GM12878 (cell line): ENCODE data around the gene SLC13A3. TPM values are rescaled to one million over a fixed set of nuclear protein-coding genes. Genes with fewer than 3 reads are reported as not detected.

Experiments
- ATAC-seq: fragments of 200-7000 bp; cut with Tn5 transposase; 3 replicates; pipeline ENCODE4 v1.9.1; 2020; ENCODE audit warnings: mild to moderate bottlenecking, moderate library complexity
- BruUV-seq: library from RNA; stranded (reverse); fragments of 400-500 nt; replicated peaks from 2 replicates; lab custom pipeline; 2021; lab: Mats Ljungman, UMichigan
- CTCF ChIA-PET: fragments of 300-600 bp; sonication (Branson Sonifier 250); formaldehyde crosslinking; extraction: SDS; loops from one replicate; lab custom pipeline; 2021; ENCODE audit warnings: inconsistent platforms; lab: Yijun Ruan, JAX
- POLR2A ChIA-PET: fragments of 350-600 bp; formaldehyde crosslinking; extraction: SDS; loops from one replicate; lab custom pipeline; 2021; ENCODE audit warnings: inconsistent platforms; lab: Charles Lee
- RAD21 ChIA-PET: fragments of 300-600 bp; sonication (Branson Sonifier 250); formaldehyde crosslinking; loops from one replicate; lab custom pipeline; 2023; ENCODE audit warnings: antibody characterized with exemption; ENCODE audit not compliant: unreplicated experiment; lab: Charles Lee
- SMC1A ChIA-PET: fragments of 300-600 bp; sonication (Branson Sonifier 250); formaldehyde crosslinking; loops from one replicate; lab custom pipeline; 2023; ENCODE audit not compliant: unreplicated experiment, uncharacterized antibody; lab: Charles Lee
- DNase-seq: peaks from one replicate; pipeline ENCODE4 v3.0.0-alpha.2; 2011; ENCODE audit warnings: low read depth, low spot score
- FAIRE-seq: peaks from 3 replicates; lab custom pipeline; 2011; peaks lifted over from hg19 to GRCh38; lab: Jason Lieb, UNC
- H2AFZ ChIP-seq: 2 replicates; pipeline ENCODE4 v1.6.0; 2011; ENCODE audit warnings: low read depth, low read length, control low read depth; ENCODE audit not compliant: control insufficient read depth
- H3K27ac ChIP-seq: 2 replicates; pipeline ENCODE4 v1.5.1; 2011; ENCODE audit warnings: control low read depth; ENCODE audit not compliant: control insufficient read depth, insufficient read depth
- H3K27me3 ChIP-seq, 2 experiments: replicated peaks in 1 of 2; 2 replicates each; pipeline versions ENCODE4 v1.6.0 to v1.6.1; 2011; ENCODE audit warnings: low read length in 1 of 2; ENCODE audit not compliant: control insufficient read depth in 2 of 2, insufficient read depth in 2 of 2
- H3K36me3 ChIP-seq, 2 experiments: 2 replicates each; pipeline ENCODE4 v1.5.1; 2011; ENCODE audit warnings: low read length in 1 of 2; ENCODE audit not compliant: control insufficient read depth in 2 of 2, insufficient read depth in 2 of 2
- H3K4me1 ChIP-seq: 2 replicates; pipeline ENCODE4 v1.6.1; 2011; ENCODE audit warnings: mild to moderate bottlenecking, low read length, moderate library complexity, mixed read lengths; ENCODE audit not compliant: control insufficient read depth, insufficient read depth
- H3K4me2 ChIP-seq: 2 replicates; pipeline ENCODE4 v1.6.0; 2011; ENCODE audit warnings: control low read depth; ENCODE audit not compliant: control insufficient read depth, insufficient read depth
- H3K4me3 ChIP-seq: fragments of 200-600 bp; sonication (generic); 2 replicates; pipeline ENCODE4 v1.5.1; 2016
- H3K79me2 ChIP-seq: 2 replicates; pipeline ENCODE4 v1.6.0; 2011; ENCODE audit warnings: low read length; ENCODE audit not compliant: control insufficient read depth, insufficient read depth
- H3K9ac ChIP-seq: 2 replicates; pipeline ENCODE4 v1.8.0; 2011; ENCODE audit warnings: low read length, control low read depth, mixed read lengths; ENCODE audit not compliant: control insufficient read depth, insufficient read depth
- H3K9me3 ChIP-seq: replicated peaks from 3 replicates; pipeline ENCODE4 v1.5.1; 2011; ENCODE audit warnings: mild to moderate bottlenecking, low read length; ENCODE audit not compliant: control insufficient read depth, insufficient read depth
- H4K20me1 ChIP-seq: 2 replicates; pipeline ENCODE4 v1.6.0; 2011; ENCODE audit not compliant: control insufficient read depth, insufficient read depth
- BCL11A ChIP-seq: IDR thresholded peaks from 2 replicates; pipeline ENCODE4 v1.6.1; 2011; ENCODE audit warnings: low read depth, low read length
- BCL3 ChIP-seq: IDR thresholded peaks from 2 replicates; pipeline ENCODE4 v1.6.1; 2011; ENCODE audit warnings: borderline replicate concordance, low read depth, mild to moderate bottlenecking, moderate library complexity, low read length; ENCODE audit not compliant: insufficient read depth, poor library complexity, severe bottlenecking
- BRCA1 ChIP-seq: IDR thresholded peaks from 2 replicates; pipeline ENCODE4 v1.6.1; 2011; ENCODE audit warnings: low read depth, low read length, improper control_type of control experiment
- E2F8 ChIP-seq: fragments of 450-650 bp; IDR thresholded peaks from 2 replicates; pipeline ENCODE4 v1.6.1; 2018; ENCODE audit warnings: mild to moderate bottlenecking, low read depth, moderate library complexity; ENCODE audit not compliant: partially characterized antibody
- FOXK2 ChIP-seq: fragments of 450-650 bp; IDR thresholded peaks from 2 replicates; pipeline ENCODE4 v1.6.1; 2017; ENCODE audit warnings: mild to moderate bottlenecking, moderate library complexity
- HDAC6 ChIP-seq: fragments of 200-600 bp; sonication (generic); IDR thresholded peaks from one replicate; pipeline ENCODE4 v1.8.0; 2017; ENCODE audit warnings: antibody characterized with exemption; ENCODE audit not compliant: unreplicated experiment
- IKZF1 ChIP-seq: fragments of 450-650 bp; conservative IDR thresholded peaks from 2 replicates; pipeline ENCODE4 v1.6.1; 2017; ENCODE audit warnings: antibody characterized with exemption, mild to moderate bottlenecking
- IRF4 ChIP-seq: IDR thresholded peaks from 2 replicates; pipeline ENCODE4 v1.6.1; 2011; ENCODE audit warnings: low read depth, low read length
- MLLT1 ChIP-seq: fragments of 450-650 bp; IDR thresholded peaks from 2 replicates; pipeline ENCODE4 v1.6.1; 2016; ENCODE audit warnings: mild to moderate bottlenecking
- NFYB ChIP-seq: IDR thresholded peaks from 2 replicates; pipeline ENCODE4 v1.6.1; 2011; ENCODE audit warnings: low read depth, mild to moderate bottlenecking, low read length, improper control_type of control experiment, moderate library complexity; ENCODE audit not compliant: insufficient read depth
- NRF1 ChIP-seq: conservative IDR thresholded peaks from 2 replicates; pipeline ENCODE4 v1.6.1; 2011; ENCODE audit warnings: mild to moderate bottlenecking, low read depth, low read length, improper control_type of control experiment
- PBX3 ChIP-seq: IDR thresholded peaks from 2 replicates; pipeline ENCODE4 v1.6.1; 2011; ENCODE audit warnings: mild to moderate bottlenecking, low read depth, low read length, moderate library complexity; ENCODE audit not compliant: insufficient replicate concordance
- RAD51 ChIP-seq: fragments of 450-650 bp; IDR thresholded peaks from 2 replicates; pipeline ENCODE4 v1.6.1; 2016; ENCODE audit warnings: moderate library complexity, mild to moderate bottlenecking, inconsistent platforms
- SUZ12 ChIP-seq: fragments of 200-600 bp; sonication (generic); IDR thresholded peaks from one replicate; pipeline ENCODE4 v1.6.1; 2018; ENCODE audit warnings: antibody characterized with exemption, mild to moderate bottlenecking; ENCODE audit not compliant: unreplicated experiment
- WGBS: methylation state at CpG from one replicate; pipeline ENCODE4 v1.1.6; 2016; ENCODE audit warnings: low lambda C conversion rate; ENCODE audit not compliant: insufficient replicate concordance, insufficient coverage; ENCODE audit errors: missing lambda C conversion rate; 5-methylcytosine and 5-hydroxymethylcytosine counted together
- in situ Hi-C: fragments of 300-500 bp; cut with MboI; formaldehyde crosslinking; loops from 9 replicates; pipeline ENCODE4 v1.14.3; 2018; ENCODE audit warnings: mixed read lengths
- intact Hi-C: fragments of 100-400 bp; cut with micrococcal nuclease; formaldehyde crosslinking; loops from one replicate; pipeline ENCODE4 v1.14.2; 2022; ENCODE audit not compliant: unreplicated experiment
- polyA plus RNA-seq, 11 experiments: library from polyadenylated mRNA; depleted of rRNA in 4 of 11; unstranded in 6 of 11; stranded (reverse) in 5 of 11; fragments of >200 nt; fragmentation: Nextera tagmentation in 4 of 11; fragmentation: Illumina TruSeq in 1 of 11; extraction: Ambion mirVana in 4 of 11; extraction: Trizol in 1 of 11; gene quantifications; 1 replicate in 1 of 11; 2 replicates in 10 of 11; pipeline versions ENCODE4 v1.2.1 to v1.2.3, GENCODE V29; 2011 to 2016; ENCODE audit warnings: inconsistent platforms in 2 of 11, missing spikeins in 2 of 11, low read depth in 1 of 11
- total RNA-seq, 4 experiments: library from RNA; depleted of rRNA in 3 of 4; stranded (reverse); fragments of >200 nt in 3 of 4; fragmentation: Illumina TruSeq in 1 of 4; extraction: Trizol in 1 of 4; gene quantifications; 2 replicates each; pipeline versions ENCODE4 v1.2.1 to v1.2.3, GENCODE V29; 2013 to 2021

SLC13A3 gene
- total and polyA plus RNA-seq, 10 of the 15 experiments (the other 5 are each of a cell fraction or from before 2014, with no cell fraction given) = 0.03 to 0.76 (median 0.07) TPM; not detected in 4

DNA sequence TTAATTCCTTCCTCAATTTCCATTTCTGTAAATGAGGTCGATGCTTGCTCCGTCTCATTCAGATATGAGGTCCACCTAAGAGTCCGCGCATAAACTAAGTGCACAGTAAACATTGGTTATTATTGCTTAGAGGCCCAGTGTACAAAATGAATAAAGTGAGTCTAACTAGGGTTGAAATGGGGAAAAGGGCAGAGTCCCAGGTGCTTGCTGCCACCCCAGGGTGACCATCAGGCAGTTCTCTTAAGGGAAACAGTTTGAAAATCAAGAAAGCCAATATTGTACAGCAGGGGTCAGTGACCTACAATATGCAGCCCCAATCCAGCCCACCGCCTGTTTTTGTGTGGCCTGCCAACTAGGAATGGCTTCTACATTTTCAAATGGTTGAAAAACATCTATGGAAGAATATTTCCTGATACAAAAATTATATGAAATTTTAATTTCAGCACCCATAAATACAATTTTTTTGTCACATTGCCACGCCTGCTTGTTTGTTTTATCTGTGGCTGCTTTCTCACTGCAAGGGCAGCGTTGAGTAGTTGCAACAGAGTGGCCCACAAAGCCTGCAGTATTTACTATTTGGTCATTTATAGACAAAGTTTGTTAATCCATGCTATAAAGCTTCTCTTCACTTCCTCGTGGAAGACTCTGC is 43.3 kb downstream of the SLC13A3 start (continued):
- TF ChIP-seq BCL3 = no peak

DNA sequence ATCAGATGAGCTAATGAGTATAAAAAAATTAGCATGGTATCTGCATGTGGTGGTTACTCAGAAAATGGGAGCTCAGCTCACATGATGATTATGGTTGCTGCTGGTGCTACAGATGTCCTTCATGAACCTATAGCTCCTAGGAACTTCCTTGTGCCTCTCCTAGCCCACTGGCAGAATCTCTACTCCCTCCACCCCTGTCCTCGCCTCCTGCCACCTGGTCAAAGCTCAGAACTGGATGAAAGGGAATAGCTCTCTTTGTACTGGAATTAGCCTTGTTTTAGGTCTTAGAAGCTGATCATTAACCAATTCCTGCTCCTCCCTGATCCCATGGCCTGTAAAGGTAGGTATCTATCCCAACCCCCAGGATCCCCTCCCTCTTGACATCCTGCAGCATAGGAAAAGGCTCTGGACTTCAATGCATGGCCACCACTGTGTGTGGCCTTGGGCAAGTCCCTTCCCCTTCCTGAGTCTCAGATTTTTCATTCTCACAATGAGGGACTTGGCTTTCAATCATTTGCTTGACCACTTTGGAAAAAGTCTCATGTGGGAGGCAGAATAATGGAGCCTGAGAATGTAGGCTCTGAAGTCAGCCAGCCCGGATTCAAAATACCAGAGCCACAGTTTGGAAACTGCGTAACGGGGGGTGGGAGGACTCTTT is 43.9 kb downstream of the SLC13A3 start:
- WGBS = 34% methylated on average over 4 of the region's 4 CpGs
- Histone ChIP-seq H3K79me2 (no peaks in the 10 kb centered on the region), H3K9me3 (no peaks in the 10 kb centered on the region), H3K4me3 (no peak overlapping the region), H3K36me3 (no peaks in the 10 kb centered on the region), H3K27me3 (no peaks in the 10 kb centered on the region), H4K20me1 (no peaks in the 10 kb centered on the region), H3K4me2 (no peak overlapping the region), H3K27ac (no peak overlapping the region), H3K4me1 (no peaks in the 10 kb centered on the region), H2AFZ (no peak overlapping the region), H3K9ac (no peak overlapping the region)
- DNase-seq = no peak
- ATAC-seq = no peak
- intact Hi-C loops = no loop called here
- ChIA-PET POLR2A (no interaction called here), SMC1A (interaction anchor here (0.7 kb wide), 1 partner anchor 34 kb away, joined by 3 read pairs; no protein-coding TSS in a partner anchor), CTCF (interaction anchor here (1.0 kb wide), 1 partner anchor 63 kb away, joined by 4 read pairs; no protein-coding TSS in a partner anchor), RAD21 (no interaction called here)
- in situ Hi-C loops = no loop called here
- no TSS peak for BruUV-seq
- no peak for FAIRE-seq
- TF ChIP-seq FOXK2 = no peak
- TF ChIP-seq NRF1 = no peak
- TF ChIP-seq RAD51 = no peak
- TF ChIP-seq IRF4 = no peak
- TF ChIP-seq BRCA1 = no peak
- TF ChIP-seq PBX3 = no peak
- no peak for TF ChIP-seq IKZF1
- TF ChIP-seq SUZ12 = no peak
- no peak for TF ChIP-seq NFYB
- TF ChIP-seq E2F8 = no peak
- no peak for TF ChIP-seq HDAC6
- no peak for TF ChIP-seq BCL11A
- TF ChIP-seq MLLT1 = no peak
